ENCODE measurements around the gene NPC1L1.
A peak's percentile ranks its signal among the peaks of the same experiment; 100 is the strongest.
"Not testable (repeated sequence)": the region's sequence is repeated elsewhere in the genome, so short reads cannot be mapped to it uniquely, and the experiment has no call there.

Gene NPC1L1

GRCh38 chr7:44506592-44507288, 34.4 kb downstream of the NPC1L1 start:
- not testable (repeated sequence) for DNase-seq (ENCODE audit: low spot score)

GRCh38 chr7:44505595-44505994, 35.5 kb downstream of the NPC1L1 start:
- no peak for DNase-seq (ENCODE audit: low spot score)

GRCh38 chr7:44498230-44498954, 42.7 kb downstream of the NPC1L1 start:
- no peak for DNase-seq (ENCODE audit: low spot score)

GRCh38 chr7:44497155-44498027, 43.7 kb downstream of the NPC1L1 start:
- no peak for DNase-seq (ENCODE audit: low spot score)

GRCh38 chr7:44496385-44496784, 44.7 kb downstream of the NPC1L1 start:
- DNase-seq (ENCODE audit: low spot score) = no peak

GRCh38 chr7:44494960-44495359, 46.2 kb downstream of the NPC1L1 start:
- no peak for DNase-seq (ENCODE audit: low spot score)

- no peak for DNase-seq (ENCODE audit: low spot score)
These were observed 49.9 kb downstream of the NPC1L1 start for GRCh38 chr7:44491229-44491628.

GRCh38 chr7:44490351-44491200, 50.6 kb downstream of the NPC1L1 start, which contains the start of gene NUDCD3:
Gene NUDCD3, minus strand, starts transcription at chr7:44490658. Its CDS starts 58 bp downstream, at chr7:44490600.
- peak; percentile 95 for DNase-seq (ENCODE audit: low spot score)

GRCh38 chr7:44489955-44490350, 51.2 kb downstream of the NPC1L1 start:
- DNase-seq (ENCODE audit: low spot score) = no peak

GRCh38 chr7:44488955-44489354, 52.2 kb downstream of the NPC1L1 start:
- no peak for DNase-seq (ENCODE audit: low spot score)

GRCh38 chr7:44486693-44487092, 54.4 kb downstream of the NPC1L1 start:
- DNase-seq (ENCODE audit: low spot score) = no peak

- no peak for DNase-seq (ENCODE audit: low spot score)
These were observed 55.1 kb downstream of the NPC1L1 start for GRCh38 chr7:44486001-44486400.

- no peak for DNase-seq (ENCODE audit: low spot score)
These were observed 56.4 kb downstream of the NPC1L1 start for GRCh38 chr7:44484482-44485313.

GRCh38 chr7:44482502-44483485, 58.3 kb downstream of the NPC1L1 start:
- DNase-seq (ENCODE audit: low spot score) = no peak

GRCh38 chr7:44477938-44478337, 63.2 kb downstream of the NPC1L1 start:
- no peak for DNase-seq (ENCODE audit: low spot score)

GRCh38 chr7:44477063-44477830, 63.9 kb downstream of the NPC1L1 start:
- peak; percentile 88 for DNase-seq (ENCODE audit: low spot score)

- DNase-seq (ENCODE audit: low spot score) = no peak
These were observed 64.8 kb downstream of the NPC1L1 start for GRCh38 chr7:44476313-44476712.

GRCh38 chr7:44473295-44473694, 67.8 kb downstream of the NPC1L1 start:
- no peak for DNase-seq (ENCODE audit: low spot score)

GRCh38 chr7:44472843-44473242, 68.3 kb downstream of the NPC1L1 start:
- DNase-seq (ENCODE audit: low spot score) = no peak
